Measurements from ENCODE around the gene CBARP.

Gene CBARP, protein sequence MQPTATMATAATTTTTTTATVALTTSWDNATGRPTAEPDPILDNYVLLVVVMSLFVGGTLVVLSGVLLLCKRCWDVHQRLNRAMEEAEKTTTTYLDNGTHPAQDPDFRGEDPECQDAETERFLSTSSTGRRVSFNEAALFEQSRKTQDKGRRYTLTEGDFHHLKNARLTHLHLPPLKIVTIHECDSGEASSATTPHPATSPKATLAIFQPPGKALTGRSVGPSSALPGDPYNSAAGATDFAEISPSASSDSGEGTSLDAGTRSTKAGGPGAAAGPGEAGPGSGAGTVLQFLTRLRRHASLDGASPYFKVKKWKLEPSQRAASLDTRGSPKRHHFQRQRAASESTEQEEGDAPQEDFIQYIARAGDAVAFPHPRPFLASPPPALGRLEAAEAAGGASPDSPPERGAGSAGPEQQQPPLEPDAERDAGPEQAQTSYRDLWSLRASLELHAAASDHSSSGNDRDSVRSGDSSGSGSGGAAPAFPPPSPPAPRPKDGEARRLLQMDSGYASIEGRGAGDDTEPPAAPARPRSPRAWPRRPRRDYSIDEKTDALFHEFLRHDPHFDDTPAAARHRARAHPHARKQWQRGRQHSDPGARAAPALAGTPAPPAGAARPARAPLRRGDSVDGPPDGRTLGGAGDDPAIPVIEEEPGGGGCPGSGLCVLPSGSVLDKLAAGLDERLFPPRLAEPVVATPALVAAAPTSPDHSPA

DNA sequence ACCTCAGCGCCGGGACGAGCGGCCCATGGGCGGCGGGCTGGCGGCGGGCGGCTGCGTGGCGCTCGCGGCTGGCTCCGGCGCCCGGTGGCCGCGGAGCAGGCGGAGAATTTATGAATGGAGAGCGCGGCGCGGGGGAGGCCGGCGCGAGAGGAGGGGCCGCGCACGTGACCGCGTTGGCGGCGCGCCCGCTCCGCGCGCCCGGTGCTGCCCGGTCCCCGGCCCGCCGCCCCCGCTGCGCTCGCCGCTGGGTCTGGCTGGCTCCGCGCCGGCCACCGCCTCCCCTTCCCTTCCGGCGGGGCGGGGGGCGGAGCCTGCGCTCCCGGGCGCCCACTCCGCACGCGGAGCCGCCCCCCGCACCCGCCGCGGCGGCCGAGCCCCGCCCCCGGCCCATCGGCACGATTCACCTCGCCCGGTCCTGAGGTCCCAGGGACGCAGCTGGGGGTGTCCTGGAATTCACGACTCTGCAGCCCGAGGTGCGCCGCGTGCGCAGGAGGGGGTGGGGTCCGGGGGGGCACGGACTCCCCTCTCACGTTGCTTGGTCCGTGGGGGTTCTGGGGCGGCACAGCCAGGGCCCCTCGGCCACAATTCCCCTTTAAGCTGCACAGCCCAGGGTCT, at the start of gene CBARP:
Gene CBARP (minus strand): TSS at position 252 of the 615 bp plus-strand sequence. CDS start 1,905 bp downstream, outside the sequence.
- no peaks in the 10 kb centered on the region for H3K9me3 Mint-ChIP-seq (ENCODE audit: low read depth)
- no peak within 1 kb of the TSS for H3K27ac Mint-ChIP-seq
- H3K4me1 Mint-ChIP-seq (ENCODE audit: low read depth), result peaks cover 19% of the 10 kb centered on the region
- no peaks in the 10 kb centered on the region for H3K36me3 Mint-ChIP-seq
- peak within 1 kb of the TSS; percentile 83 for H3K4me3 Mint-ChIP-seq
- H3K27me3 Mint-ChIP-seq, result peaks cover 2% of the 10 kb centered on the region

DNA sequence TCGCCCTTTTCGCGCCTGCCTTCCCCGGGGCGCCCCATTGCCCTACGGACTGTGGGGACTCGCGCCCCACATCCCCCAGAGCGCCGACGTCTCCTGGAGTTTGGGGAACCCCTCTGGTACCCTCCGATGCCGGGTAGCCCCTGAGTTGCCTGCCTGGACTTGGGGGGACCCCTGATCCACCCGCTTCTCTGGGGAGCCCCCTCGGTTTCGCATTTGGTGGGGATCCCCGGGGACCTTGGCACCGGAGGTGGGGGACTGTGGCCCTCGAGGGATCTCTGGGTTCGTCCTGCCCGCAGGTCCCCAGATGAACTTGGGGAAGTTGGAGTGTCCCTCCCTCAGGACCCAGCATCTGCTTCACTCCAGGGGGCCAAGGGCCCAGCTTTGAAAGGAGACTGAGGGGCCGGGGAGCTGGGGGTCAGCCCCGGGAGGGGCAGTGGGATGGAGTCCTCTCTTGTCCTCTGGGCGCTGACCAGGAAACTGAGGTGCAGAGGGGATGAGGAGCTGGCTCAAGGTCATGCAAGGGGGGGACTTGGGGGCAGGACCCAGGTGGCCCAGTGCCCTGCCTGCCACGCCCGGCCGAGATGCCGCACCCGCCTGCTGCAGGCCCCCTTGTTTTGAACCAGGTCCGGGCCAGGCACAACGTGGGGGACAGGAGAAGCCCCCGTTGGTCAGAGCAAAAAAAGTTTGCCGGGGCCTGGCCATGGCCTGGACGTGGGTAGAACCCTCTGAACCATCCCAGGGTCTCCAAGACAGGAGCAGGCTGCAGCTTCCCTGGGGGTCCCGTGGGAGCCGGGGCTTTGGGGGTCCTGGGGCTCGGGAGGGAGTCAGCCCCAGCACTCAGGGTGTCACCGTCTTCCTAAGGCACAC, 48.9 kb upstream of the CBARP start:
- Mint-ChIP-seq H3K27ac (no peak overlapping the region), H3K9me3 (ENCODE audit: low read depth) (no peaks in the 10 kb centered on the region), H3K27me3 (peaks cover 14% of the 10 kb centered on the region), H3K4me3 (peak overlapping the region; percentile 38), H3K36me3 (no peaks in the 10 kb centered on the region), H3K4me1 (ENCODE audit: low read depth) (peaks cover 6% of the 10 kb centered on the region)

DNA sequence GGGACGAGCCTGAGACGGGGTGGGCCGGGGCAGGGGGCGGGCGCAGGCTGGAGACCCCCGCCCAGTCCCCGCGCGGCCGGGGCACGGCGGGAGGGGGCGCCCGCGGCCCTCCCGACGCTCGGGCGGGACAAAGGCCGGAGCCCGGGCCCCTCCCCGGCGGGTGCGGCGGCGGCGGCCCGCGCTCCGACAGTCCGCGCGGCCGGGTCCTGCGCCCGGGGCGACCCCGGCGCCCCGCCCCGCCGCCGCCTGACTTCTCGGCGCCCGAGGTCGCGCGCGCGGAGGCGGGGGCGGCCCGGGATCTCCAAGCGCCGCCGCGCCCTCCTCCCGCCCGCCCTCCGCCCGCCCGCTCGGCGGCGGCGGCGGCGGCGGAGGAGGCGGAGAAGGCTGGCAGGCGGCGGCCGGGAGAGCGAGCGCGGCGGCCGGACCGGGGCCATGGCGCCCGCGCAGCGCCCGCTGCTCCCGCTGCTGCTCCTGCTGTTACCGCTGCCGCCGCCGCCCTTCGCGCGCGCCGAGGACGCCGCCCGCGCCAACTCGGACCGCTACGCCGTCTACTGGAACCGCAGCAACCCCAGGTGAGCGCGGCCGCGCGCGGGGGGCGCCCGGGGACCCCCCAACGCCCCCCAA, 48.0 kb upstream of the CBARP start, which contains the start of gene EFNA2:
Gene EFNA2 (plus strand): TSS at position 137 of the 624 bp plus-strand sequence. CDS start 296 bp downstream, at position 433.
- no peaks in the 10 kb centered on the region for H3K36me3 Mint-ChIP-seq
- H3K27ac Mint-ChIP-seq, result no peak within 1 kb of the TSS
- peaks cover 8% of the 10 kb centered on the region for H3K4me1 Mint-ChIP-seq (ENCODE audit: low read depth)
- H3K9me3 Mint-ChIP-seq (ENCODE audit: low read depth), result no peaks in the 10 kb centered on the region
- peak within 1 kb of the TSS; percentile 75 for H3K4me3 Mint-ChIP-seq
- H3K27me3 Mint-ChIP-seq, result peaks cover 14% of the 10 kb centered on the region

DNA sequence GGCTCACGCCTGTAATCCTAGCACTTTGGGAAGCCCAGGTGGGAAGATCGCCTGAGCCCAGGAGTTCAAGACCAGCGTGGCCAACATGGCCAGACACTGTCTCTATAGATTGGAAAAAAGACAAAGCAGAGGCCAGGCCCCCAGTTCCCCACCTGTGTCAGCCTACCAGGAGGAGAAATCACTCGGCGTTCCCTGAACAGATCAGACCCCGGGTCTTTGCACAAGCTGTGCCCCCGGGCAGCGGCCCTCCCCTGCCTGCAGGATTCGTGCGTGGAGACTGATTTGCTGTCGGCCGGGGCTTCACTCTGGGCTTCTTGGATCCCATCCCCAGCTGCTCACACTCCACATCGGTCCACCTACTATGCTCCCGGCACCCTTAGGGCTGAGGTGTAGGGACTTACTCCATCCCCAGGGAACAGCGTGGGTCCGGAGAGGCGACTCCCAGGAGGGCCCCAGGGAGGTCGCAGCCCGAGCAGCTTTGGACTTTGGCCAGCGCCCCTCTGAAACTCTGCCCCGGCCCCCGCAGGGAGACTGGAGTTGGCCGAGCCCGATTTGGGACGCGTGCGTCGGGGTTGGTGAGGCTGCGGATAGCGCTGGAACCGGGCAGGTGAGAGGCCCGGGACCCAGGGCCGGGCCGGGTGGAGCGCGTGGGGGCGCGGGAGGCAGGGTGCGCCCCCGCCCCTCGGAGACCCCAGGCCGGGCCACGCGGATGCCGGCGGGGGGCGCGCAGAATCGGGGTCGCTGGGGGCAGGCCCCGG, 47.4 kb upstream of the CBARP start:
- peak overlapping the region; percentile 75 for H3K4me3 Mint-ChIP-seq
- peaks cover 10% of the 10 kb centered on the region for H3K4me1 Mint-ChIP-seq (ENCODE audit: low read depth)
- no peaks in the 10 kb centered on the region for H3K9me3 Mint-ChIP-seq (ENCODE audit: low read depth)
- no peak overlapping the region for H3K27ac Mint-ChIP-seq
- H3K27me3 Mint-ChIP-seq, result peaks cover 14% of the 10 kb centered on the region
- no peaks in the 10 kb centered on the region for H3K36me3 Mint-ChIP-seq

DNA sequence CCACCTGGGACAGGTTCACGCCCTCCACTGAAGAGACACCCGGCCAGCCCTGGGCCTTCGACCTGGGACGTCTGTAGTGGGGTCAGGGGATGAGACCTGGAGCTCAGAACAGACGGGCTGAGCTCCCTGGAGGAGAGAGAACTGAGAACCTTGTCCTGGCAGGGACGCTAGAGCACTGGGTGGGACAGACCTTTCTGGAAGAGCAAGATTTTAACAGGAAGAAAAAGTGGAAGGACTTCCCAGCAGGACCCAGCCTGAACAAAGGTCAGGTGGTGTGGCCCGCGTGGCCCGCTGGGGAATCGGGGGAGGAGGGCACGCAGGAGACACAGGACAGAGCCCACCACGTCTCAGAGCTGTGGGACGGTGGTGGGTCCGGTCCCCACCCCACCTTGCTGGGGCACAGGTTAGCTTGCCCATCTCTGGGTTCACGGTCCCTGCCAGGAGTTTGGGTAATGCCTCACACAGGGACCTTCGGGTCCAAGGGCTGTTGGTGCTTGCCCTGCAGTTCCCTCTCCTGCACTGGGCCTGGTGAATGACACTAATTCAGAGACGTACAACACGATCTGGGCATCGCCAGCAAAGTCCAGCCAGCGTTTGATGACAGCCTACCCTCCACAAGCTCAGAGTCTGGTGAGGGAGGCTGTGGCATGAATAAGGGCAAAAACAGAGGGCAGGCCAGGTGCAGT, 46.6 kb upstream of the CBARP start:
- Mint-ChIP-seq H3K36me3 (peaks cover 2% of the 10 kb centered on the region), H3K9me3 (ENCODE audit: low read depth) (no peaks in the 10 kb centered on the region), H3K4me1 (ENCODE audit: low read depth) (peaks cover 15% of the 10 kb centered on the region), H3K27me3 (peaks cover 14% of the 10 kb centered on the region), H3K4me3 (peak overlapping the region; percentile 75), H3K27ac (no peak overlapping the region)

DNA sequence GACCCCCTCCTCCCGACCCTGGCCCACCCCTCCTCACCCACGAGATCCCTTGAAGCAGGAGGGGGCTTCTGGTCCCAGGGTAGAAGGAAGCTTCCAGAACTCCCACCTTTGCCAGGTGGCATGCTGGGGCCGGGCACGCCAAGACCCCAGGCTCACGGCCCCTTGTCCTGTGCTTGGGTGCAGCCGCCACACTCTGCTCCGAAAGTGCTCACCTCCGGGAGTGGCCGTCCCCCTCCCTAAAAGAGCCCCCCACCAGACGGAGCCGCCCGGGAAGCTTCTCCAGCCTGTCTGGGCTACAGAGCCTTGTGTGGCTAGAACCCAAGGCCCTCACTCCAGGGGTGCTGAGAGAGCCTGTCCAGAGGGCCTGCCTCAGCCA, 46.1 kb upstream of the CBARP start:
- peak overlapping the region; percentile 37 for H3K4me3 Mint-ChIP-seq
- no peaks in the 10 kb centered on the region for H3K9me3 Mint-ChIP-seq (ENCODE audit: low read depth)
- H3K36me3 Mint-ChIP-seq, result peaks cover 2% of the 10 kb centered on the region
- H3K27me3 Mint-ChIP-seq, result peaks cover 11% of the 10 kb centered on the region
- peaks cover 17% of the 10 kb centered on the region for H3K4me1 Mint-ChIP-seq (ENCODE audit: low read depth)
- no peak overlapping the region for H3K27ac Mint-ChIP-seq

DNA sequence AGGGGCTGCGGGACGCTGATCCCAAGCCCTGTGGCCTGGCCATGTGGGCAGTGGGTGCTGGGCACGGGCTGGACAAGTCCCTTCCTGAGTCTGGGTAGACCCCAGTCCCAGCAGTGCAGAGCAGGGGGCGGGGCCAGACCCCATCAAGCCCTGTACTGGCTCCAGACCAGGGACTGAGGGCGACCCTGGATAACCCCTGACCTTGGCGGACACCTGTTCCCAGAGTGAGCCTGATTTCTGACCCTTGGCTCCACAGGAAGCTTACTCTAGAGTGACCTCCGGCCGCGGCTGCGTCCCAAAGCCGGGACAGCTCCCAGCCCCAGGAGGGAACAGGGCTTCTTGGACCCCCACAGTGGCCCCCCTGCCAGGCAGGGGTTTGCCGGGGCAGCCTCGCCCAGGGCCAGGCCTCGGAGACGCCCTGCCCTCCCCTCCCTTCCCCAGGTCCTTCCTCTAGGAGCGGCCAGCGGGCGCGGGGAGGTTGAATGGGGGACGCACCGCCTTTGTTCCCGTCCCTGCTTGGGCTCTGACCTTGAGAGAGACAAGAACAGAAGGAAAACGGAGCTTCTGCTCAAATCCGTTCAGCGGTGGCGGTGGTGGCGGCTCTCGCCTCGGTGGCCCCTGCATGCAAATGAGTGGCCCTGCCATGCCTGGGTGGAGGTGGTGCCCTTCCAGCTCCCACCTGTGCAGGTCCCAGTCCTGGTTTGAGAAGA, 45.6 kb upstream of the CBARP start:
- Mint-ChIP-seq H3K27me3 (peaks cover 11% of the 10 kb centered on the region), H3K9me3 (ENCODE audit: low read depth) (no peaks in the 10 kb centered on the region), H3K4me1 (ENCODE audit: low read depth) (peaks cover 17% of the 10 kb centered on the region), H3K27ac (no peak overlapping the region), H3K36me3 (peaks cover 2% of the 10 kb centered on the region), H3K4me3 (no peak overlapping the region)

DNA sequence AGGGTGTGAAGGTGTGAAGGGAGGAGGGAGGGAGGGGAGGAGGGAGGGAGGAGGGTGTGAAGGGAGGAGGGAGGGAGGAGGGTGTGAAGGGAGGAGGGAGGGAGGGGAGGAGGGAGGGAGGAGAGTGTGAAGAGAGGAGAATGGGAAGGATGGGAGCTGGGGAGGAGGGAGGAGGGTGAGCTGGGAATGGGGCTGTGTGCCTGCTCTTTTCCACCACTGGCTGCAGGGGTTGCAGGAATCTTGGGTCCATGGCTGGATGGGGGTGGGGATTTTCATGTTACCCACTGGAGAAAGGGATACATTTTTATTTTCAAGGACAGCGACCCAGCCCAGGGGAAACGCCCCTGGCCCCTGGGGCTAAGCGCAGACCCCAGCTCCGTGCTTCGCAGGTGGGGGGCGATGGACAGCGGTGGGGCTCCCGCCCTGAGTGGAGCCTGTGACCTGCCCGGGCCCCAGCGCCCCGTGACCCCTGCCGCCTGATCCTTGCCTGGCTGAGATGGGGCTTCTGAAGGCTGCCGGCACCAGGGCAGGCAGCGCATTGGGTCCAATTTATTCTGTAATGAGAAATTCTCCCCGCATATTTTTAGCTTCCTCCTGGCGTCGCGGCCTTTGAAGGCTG, 44.9 kb upstream of the CBARP start:
- H3K4me3 Mint-ChIP-seq, result no peak overlapping the region
- peaks cover 11% of the 10 kb centered on the region for H3K27me3 Mint-ChIP-seq
- H3K9me3 Mint-ChIP-seq (ENCODE audit: low read depth), result no peaks in the 10 kb centered on the region
- peaks cover 2% of the 10 kb centered on the region for H3K36me3 Mint-ChIP-seq
- no peak overlapping the region for H3K27ac Mint-ChIP-seq
- H3K4me1 Mint-ChIP-seq (ENCODE audit: low read depth), result peaks cover 19% of the 10 kb centered on the region

DNA sequence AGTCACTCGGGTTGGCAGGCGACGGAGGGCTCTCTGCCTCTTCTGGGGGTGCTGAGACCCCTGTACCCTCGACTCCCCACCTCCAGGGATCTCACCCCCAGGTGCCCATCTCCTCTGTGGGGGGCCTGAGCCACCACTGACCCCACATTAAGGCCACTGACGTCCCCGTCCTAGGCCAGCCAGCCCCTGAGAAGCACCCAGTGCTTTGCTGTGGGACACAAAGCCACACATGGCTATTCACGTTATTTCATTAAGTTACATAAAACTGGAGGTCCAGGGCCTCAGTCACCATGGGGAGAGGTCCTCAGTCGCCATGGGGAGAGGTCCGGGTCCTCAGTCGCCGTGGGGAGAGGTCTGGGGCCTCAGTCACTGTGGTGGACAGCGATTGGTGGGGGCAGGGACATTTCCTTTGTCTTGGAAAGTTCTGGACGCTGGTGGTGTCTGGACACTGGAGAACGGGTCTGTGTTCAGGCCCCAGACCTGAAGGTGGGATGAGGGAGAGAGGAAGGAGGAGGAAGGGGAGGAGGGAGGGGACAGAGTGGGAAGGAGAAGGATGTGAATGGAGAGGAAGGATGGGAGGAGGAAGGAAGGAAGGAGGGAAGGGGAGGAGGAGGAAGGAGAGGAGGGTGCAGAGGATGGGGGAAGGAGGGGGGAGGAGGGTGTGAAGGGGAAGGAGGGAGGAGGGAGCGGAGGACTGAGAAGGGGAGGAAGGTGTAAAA, 43.9 kb upstream of the CBARP start:
- peaks cover 4% of the 10 kb centered on the region for H3K36me3 Mint-ChIP-seq
- H3K4me1 Mint-ChIP-seq (ENCODE audit: low read depth), result peaks cover 23% of the 10 kb centered on the region
- no peak overlapping the region for H3K4me3 Mint-ChIP-seq
- no peak overlapping the region for H3K27ac Mint-ChIP-seq
- H3K9me3 Mint-ChIP-seq (ENCODE audit: low read depth), result no peaks in the 10 kb centered on the region
- H3K27me3 Mint-ChIP-seq, result peaks cover 11% of the 10 kb centered on the region

DNA sequence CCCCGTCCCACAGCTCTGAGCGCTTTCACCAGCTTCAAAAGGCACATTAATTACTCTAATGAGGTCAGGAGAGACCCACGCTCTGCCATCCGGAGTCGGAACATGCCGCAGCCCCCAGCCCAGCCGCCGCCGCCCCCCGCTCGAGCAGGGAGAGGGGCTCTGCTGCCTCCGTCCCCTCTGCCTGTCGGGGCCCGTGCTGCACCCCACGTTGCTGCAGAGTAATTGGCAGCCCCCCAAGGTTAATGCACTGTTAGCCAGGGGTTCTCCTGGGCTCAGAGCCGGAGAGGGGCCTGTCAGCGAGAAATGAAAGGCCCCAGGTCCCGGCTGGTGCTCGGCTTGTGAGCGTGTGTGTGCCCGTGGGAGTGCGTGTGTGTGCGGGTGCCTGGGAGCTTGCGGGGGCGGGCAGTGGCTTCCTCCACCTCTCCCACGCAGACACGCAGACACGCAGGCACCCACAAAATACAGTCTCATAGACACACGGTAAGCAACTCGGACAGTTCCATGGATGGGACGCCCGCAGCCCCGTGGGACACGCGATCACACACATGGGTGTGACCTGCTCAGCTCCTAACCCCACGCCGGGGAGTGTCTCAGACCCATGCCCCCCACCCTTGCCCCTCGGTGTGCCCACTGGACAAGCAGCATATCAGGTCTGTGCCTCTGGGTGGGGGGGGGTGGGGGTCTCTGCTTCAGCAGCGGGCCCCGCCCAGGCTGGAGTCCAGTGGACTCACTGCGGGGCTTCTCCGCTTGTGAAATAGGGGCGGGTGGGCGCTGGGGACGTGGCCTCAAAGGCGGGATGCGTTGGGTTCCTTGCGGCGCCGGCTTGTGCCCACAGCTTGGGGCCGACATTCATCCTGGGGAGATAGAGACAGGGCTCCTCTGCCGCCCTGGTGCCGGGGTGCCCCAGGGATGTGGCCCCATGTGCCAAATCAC, 43.1 kb upstream of the CBARP start:
- Mint-ChIP-seq H3K4me3 (no peak overlapping the region), H3K27ac (no peak overlapping the region), H3K27me3 (peaks cover 11% of the 10 kb centered on the region), H3K36me3 (peaks cover 5% of the 10 kb centered on the region), H3K4me1 (ENCODE audit: low read depth) (peaks cover 26% of the 10 kb centered on the region), H3K9me3 (ENCODE audit: low read depth) (no peaks in the 10 kb centered on the region)

DNA sequence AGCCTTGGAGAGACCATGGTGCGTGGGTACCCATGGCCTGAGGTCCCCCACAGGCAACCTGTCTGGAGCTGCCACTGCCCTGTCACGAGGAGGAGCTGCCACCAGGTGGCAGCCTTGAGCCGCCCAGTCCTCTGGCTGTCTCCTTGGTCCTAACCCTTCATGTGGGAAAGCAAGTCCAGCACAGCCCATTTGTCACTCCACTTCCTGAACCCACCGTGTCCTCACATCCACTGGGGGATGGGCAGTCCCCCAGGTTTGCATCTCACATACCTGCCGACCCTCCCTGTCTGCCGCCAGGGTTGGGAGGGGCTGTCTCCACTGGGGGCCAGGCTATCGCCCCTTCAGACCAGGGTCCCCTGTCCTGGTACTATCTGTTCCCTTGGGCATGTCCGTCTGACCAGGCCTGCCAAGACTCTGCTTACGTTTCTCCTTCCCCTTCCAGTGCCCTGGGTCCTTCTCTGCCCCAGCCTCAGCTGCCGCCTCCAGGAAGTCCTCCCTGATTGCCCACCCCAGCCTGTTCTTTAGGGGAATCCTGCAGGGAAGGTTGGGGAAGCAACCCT, 42.1 kb upstream of the CBARP start:
- H3K9me3 Mint-ChIP-seq (ENCODE audit: low read depth), result no peaks in the 10 kb centered on the region
- H3K4me1 Mint-ChIP-seq (ENCODE audit: low read depth), result peaks cover 24% of the 10 kb centered on the region
- no peak overlapping the region for H3K27ac Mint-ChIP-seq
- peaks cover 7% of the 10 kb centered on the region for H3K27me3 Mint-ChIP-seq
- H3K4me3 Mint-ChIP-seq, result peak overlapping the region; percentile 57
- H3K36me3 Mint-ChIP-seq, result peaks cover 5% of the 10 kb centered on the region
